ENCODE results near the gene FOCAD.
A peak's percentile ranks its signal among the peaks of the same experiment; 100 is the strongest.

The FOCAD gene

GRCh38 chr9:20684035-20684874 is at the start of gene FOCAD:
Gene FOCAD (plus strand): TSS chr9:20684259. CDS start chr9:20715354, 31,095 bp downstream.
- Histone ChIP-seq H3K4me3 (peak within 1 kb of the TSS; percentile 94), H3K9me3 (ENCODE audit: low read depth, low read length) (no peaks in the 10 kb centered on the region), H3K36me3 (ENCODE audit: insufficient read depth, low read length) (no peaks in the 10 kb centered on the region), H3K9ac (ENCODE audit: insufficient read length) (peak within 1 kb of the TSS; percentile 87), H3K27ac (peak within 1 kb of the TSS; percentile 73)
- DNase-seq (ENCODE audit: low read depth, low spot score) = peak; percentile 60
- TF ChIP-seq POLR2AphosphoS5 (IDR thresholded peaks at IDR 0.05; ENCODE audit: borderline replicate concordance, low read depth, low read length) = peak; percentile 87
- TF ChIP-seq EZH2 (IDR thresholded peaks at IDR 0.05) = no peak
- TF ChIP-seq FOXP2 (optimal IDR thresholded peaks at IDR 0.05; ENCODE audit: control extremely low read depth, extremely low read length, insufficient read depth) = no peak

DNA sequence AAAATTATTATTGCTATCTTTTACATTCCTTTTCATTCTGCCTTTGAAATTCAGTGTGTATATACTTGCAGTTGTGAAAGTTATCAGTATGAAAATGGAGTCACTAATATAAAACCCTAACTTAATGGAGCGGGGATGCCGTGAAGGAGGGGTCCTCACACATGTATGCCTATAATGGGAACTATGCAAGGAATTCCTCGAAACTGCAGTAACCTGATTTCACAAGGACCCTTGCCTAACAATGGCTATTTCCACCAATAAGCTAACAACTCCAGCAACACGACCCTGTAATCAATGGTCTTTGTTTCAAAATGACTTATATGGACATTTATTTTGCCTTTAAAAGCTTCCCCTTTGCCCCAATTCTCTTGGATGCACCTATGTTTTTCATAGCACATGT is 49.2 kb upstream of the FOCAD start:
- Histone ChIP-seq H3K9ac (ENCODE audit: insufficient read length) (no peak overlapping the region), H3K4me3 (no peak overlapping the region), H3K9me3 (ENCODE audit: low read depth, low read length) (no peaks in the 10 kb centered on the region), H3K36me3 (ENCODE audit: insufficient read depth, low read length) (no peaks in the 10 kb centered on the region), H3K27ac (no peak overlapping the region)
- no peak for DNase-seq (ENCODE audit: low read depth, low spot score)
- TF ChIP-seq FOXP2 (optimal IDR thresholded peaks at IDR 0.05; ENCODE audit: control extremely low read depth, extremely low read length, insufficient read depth) = no peak
- TF ChIP-seq POLR2AphosphoS5 (IDR thresholded peaks at IDR 0.05; ENCODE audit: borderline replicate concordance, low read depth, low read length) = no peak
- no peak for TF ChIP-seq EZH2 (IDR thresholded peaks at IDR 0.05)

DNA sequence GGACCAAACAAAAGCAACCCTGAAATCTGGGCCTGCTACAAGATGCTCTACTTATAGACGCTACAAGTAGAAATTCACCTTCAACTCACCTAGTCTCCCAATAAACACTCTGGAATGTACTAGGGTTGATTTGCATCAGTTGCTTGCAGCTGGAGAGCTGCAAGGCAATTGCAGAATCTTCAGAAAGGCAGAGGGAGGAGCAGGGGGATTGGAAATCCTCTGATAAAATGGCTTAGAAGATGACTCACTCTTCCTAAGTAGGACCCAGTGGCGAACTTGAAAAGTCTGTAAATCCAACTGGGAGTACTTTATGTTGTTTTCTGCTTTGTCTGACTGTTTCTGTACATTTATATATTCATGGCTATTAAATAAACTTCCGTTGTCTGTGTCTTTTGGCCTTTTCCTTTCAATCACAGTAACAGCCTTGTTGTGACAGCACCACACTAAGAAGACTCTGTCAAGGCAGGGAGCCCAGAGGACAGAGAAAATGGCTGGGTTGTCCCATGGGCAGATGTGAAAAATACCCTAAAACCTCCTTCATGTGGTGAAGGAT is 47.1 kb upstream of the FOCAD start:
- H3K36me3 ChIP-seq (ENCODE audit: insufficient read depth, low read length) = no peaks in the 10 kb centered on the region
- DNase-seq (ENCODE audit: low read depth, low spot score) = no peak
- no peak overlapping the region for H3K9ac ChIP-seq (ENCODE audit: insufficient read length)
- TF ChIP-seq EZH2 (IDR thresholded peaks at IDR 0.05) (no peak), POLR2AphosphoS5 (IDR thresholded peaks at IDR 0.05; ENCODE audit: borderline replicate concordance, low read depth, low read length) (no peak), FOXP2 (optimal IDR thresholded peaks at IDR 0.05; ENCODE audit: control extremely low read depth, extremely low read length, insufficient read depth) (no peak)
- H3K4me3 ChIP-seq = no peak overlapping the region
- peak overlapping the region; percentile 57 for H3K27ac ChIP-seq
- no peaks in the 10 kb centered on the region for H3K9me3 ChIP-seq (ENCODE audit: low read depth, low read length)

DNA sequence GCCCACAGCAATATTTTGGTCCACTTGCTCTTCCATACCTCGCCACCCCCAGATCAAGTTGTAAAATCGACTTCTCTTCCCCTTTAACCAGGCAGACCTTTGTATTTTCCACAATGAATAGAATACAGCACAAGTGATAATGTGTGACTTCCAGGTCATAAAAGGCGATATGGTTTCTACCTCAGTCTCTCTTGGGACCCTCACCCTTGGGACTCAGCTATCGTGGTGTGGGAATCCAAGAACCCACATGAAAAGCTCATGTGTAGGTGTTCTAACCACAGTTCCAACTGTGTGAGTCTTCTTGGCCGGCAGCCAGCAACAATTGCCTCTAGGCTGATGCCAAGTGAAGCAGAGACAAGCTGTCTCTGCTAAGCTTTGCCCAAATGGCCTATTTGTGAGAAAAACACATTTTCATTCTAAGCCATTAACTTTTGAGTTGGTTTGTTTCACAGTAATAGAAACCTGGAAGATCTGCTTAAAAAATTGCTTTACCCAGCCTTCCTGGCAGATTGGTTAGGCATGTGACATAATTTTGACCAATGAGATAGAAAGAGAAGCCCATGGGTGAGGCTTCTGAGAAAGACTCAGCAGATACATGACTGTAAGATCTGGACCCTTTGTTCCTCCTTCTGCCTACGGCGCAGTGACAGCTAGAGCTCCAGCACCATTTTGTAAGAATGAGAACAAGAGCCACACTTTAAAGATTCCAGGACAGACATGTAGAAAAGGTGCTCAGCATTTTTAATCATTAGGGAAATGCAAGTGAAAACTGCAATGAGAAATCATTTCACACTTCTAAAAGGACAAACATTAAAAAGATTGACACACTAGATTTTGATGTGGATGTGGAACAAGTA is 43.5 kb upstream of the FOCAD start:
- peak overlapping the region; percentile 22 for H3K4me3 ChIP-seq
- H3K9me3 ChIP-seq (ENCODE audit: low read depth, low read length) = no peaks in the 10 kb centered on the region
- no peaks in the 10 kb centered on the region for H3K36me3 ChIP-seq (ENCODE audit: insufficient read depth, low read length)
- TF ChIP-seq EZH2 (IDR thresholded peaks at IDR 0.05) (no peak), POLR2AphosphoS5 (IDR thresholded peaks at IDR 0.05; ENCODE audit: borderline replicate concordance, low read depth, low read length) (peak; percentile 57; the same call in 1 of the 2 replicates)
- H3K27ac ChIP-seq = peak overlapping the region; percentile 92
- peak overlapping the region; percentile 16 for H3K9ac ChIP-seq (ENCODE audit: insufficient read length)
- DNase-seq (ENCODE audit: low read depth, low spot score) = peak; percentile 88

GRCh38 chr9:20642045-20642444 is 42.0 kb upstream of the FOCAD start:
- TF ChIP-seq POLR2AphosphoS5 (IDR thresholded peaks at IDR 0.05; ENCODE audit: borderline replicate concordance, low read depth, low read length) = no peak
- TF ChIP-seq EZH2 (IDR thresholded peaks at IDR 0.05) = no peak
- TF ChIP-seq FOXP2 (optimal IDR thresholded peaks at IDR 0.05; ENCODE audit: control extremely low read depth, extremely low read length, insufficient read depth) = no peak
- H3K9me3 ChIP-seq (ENCODE audit: low read depth, low read length) = no peaks in the 10 kb centered on the region
- H3K9ac ChIP-seq (ENCODE audit: insufficient read length) = no peak overlapping the region
- H3K4me3 ChIP-seq = no peak overlapping the region
- H3K36me3 ChIP-seq (ENCODE audit: insufficient read depth, low read length) = no peaks in the 10 kb centered on the region
- H3K27ac ChIP-seq = no peak overlapping the region
- DNase-seq (ENCODE audit: low read depth, low spot score) = no peak

GRCh38 chr9:20643660-20644059 is 40.4 kb upstream of the FOCAD start:
- H3K9me3 ChIP-seq (ENCODE audit: low read depth, low read length) = no peaks in the 10 kb centered on the region
- no peak overlapping the region for H3K4me3 ChIP-seq
- H3K36me3 ChIP-seq (ENCODE audit: insufficient read depth, low read length) = no peaks in the 10 kb centered on the region
- no peak overlapping the region for H3K9ac ChIP-seq (ENCODE audit: insufficient read length)
- no peak overlapping the region for H3K27ac ChIP-seq
- no peak for DNase-seq (ENCODE audit: low read depth, low spot score)
- TF ChIP-seq EZH2 (IDR thresholded peaks at IDR 0.05) (no peak), FOXP2 (optimal IDR thresholded peaks at IDR 0.05; ENCODE audit: control extremely low read depth, extremely low read length, insufficient read depth) (no peak), POLR2AphosphoS5 (IDR thresholded peaks at IDR 0.05; ENCODE audit: borderline replicate concordance, low read depth, low read length) (no peak)

DNA sequence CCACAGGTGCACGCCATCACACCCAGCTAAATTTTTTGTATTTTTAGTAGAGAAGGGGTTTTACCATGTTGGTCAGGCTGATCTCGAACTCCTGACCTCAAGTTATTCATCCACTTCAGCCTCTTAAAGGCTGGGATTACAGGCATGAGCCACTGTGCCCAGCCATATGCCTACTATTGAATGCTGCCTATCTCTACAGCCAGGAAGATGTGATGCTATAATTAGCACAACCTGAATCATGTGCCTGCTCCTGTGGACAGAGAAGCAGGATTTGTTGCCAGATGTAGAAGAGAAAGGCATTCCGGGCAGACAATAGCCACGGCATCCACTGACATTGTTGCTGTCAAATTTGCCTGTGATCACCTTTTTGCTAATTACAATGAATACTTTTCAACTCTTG is 37.4 kb upstream of the FOCAD start:
- TF ChIP-seq POLR2AphosphoS5 (IDR thresholded peaks at IDR 0.05; ENCODE audit: borderline replicate concordance, low read depth, low read length) (no peak), FOXP2 (optimal IDR thresholded peaks at IDR 0.05; ENCODE audit: control extremely low read depth, extremely low read length, insufficient read depth) (no peak), EZH2 (IDR thresholded peaks at IDR 0.05) (no peak)
- H3K27ac ChIP-seq = no peak overlapping the region
- no peak overlapping the region for H3K9ac ChIP-seq (ENCODE audit: insufficient read length)
- H3K36me3 ChIP-seq (ENCODE audit: insufficient read depth, low read length) = no peaks in the 10 kb centered on the region
- DNase-seq (ENCODE audit: low read depth, low spot score) = no peak
- no peaks in the 10 kb centered on the region for H3K9me3 ChIP-seq (ENCODE audit: low read depth, low read length)
- H3K4me3 ChIP-seq = no peak overlapping the region

- Histone ChIP-seq H3K9me3 (ENCODE audit: low read depth, low read length) (no peaks in the 10 kb centered on the region), H3K9ac (ENCODE audit: insufficient read length) (no peak overlapping the region), H3K36me3 (ENCODE audit: insufficient read depth, low read length) (no peaks in the 10 kb centered on the region), H3K27ac (no peak overlapping the region), H3K4me3 (no peak overlapping the region)
- no peak for DNase-seq (ENCODE audit: low read depth, low spot score)
- TF ChIP-seq POLR2AphosphoS5 (IDR thresholded peaks at IDR 0.05; ENCODE audit: borderline replicate concordance, low read depth, low read length) (no peak), FOXP2 (optimal IDR thresholded peaks at IDR 0.05; ENCODE audit: control extremely low read depth, extremely low read length, insufficient read depth) (no peak), EZH2 (IDR thresholded peaks at IDR 0.05) (no peak)
Measured at GRCh38 chr9:20649381-20649780, 34.7 kb upstream of the FOCAD start.
